ENCODE measurements around the gene GRK7. TPM values are rescaled to one million over a fixed set of nuclear protein-coding genes. Genes with fewer than 3 reads are reported as not detected.

Gene GRK7
- polyA plus RNA-seq, 1 of the 3 experiments (the other 2 are of a cell fraction): not detected

- no peak for TF ChIP-seq CTCF (IDR thresholded peaks at IDR 0.05)
- TF ChIP-seq GABPA (IDR thresholded peaks at IDR 0.05; ENCODE audit: low read depth): no peak
- no peak for TF ChIP-seq CHD2 (IDR thresholded peaks at IDR 0.05; ENCODE audit: low read length, partially characterized antibody)
- TF ChIP-seq RFX5 (IDR thresholded peaks at IDR 0.05; ENCODE audit: low read length): no peak
- TF ChIP-seq IRF3 (IDR thresholded peaks at IDR 0.05; ENCODE audit: low read depth, low read length): no peak
- no peak for TF ChIP-seq YY1 (IDR thresholded peaks at IDR 0.05; ENCODE audit: low read depth)
- no peak for TF ChIP-seq RCOR1 (IDR thresholded peaks at IDR 0.05; ENCODE audit: low read length)
- TF ChIP-seq TCF12 (IDR thresholded peaks at IDR 0.05): no peak
- TF ChIP-seq MEF2A (IDR thresholded peaks at IDR 0.05; ENCODE audit: borderline replicate concordance, low read depth): no peak
- TF ChIP-seq GATA2 (CRISPR knock-in tag; IDR thresholded peaks at IDR 0.05): no peak
- TF ChIP-seq EZH2phosphoT487 (IDR thresholded peaks at IDR 0.05; ENCODE audit: borderline replicate concordance, low read depth): no peak
- no peak for TF ChIP-seq RXRA (IDR thresholded peaks at IDR 0.05; ENCODE audit: borderline replicate concordance, low read depth)
These were observed 837 bp downstream of the GRK7 start (continued) for GRCh38 chr3:141764045-141764444.

- Histone ChIP-seq H3K9ac (no peak overlapping the region), H3K36me3 (replicated peaks in 1 of 2; ENCODE audit: control insufficient read depth in 1 of 2, insufficient read depth in 2 of 2, low read length in 1 of 2) (no peaks in the 10 kb centered on the region), H2AFZ (ENCODE audit: low read depth) (no peak overlapping the region), H3K79me2 (ENCODE audit: insufficient read depth) (no peaks in the 10 kb centered on the region), H3K27ac (ENCODE audit: low read depth in 2 of 2, low read length in 1 of 2) (no peak overlapping the region), H3K4me1 (ENCODE audit: control insufficient read depth in 1 of 2, insufficient read depth in 2 of 2, low read depth in 1 of 2, low read length in 1 of 2) (peaks cover 0 to 5% of the 10 kb centered on the region in 2 experiments; a peak in 1 of 4 replicates), H3F3A (replicated peaks; ENCODE audit: insufficient read depth) (no peaks in the 10 kb centered on the region), H4K20me1 (ENCODE audit: insufficient read depth) (no peaks in the 10 kb centered on the region), H3K4me2 (no peak overlapping the region), H3K9me2 (no peaks in the 10 kb centered on the region), H3K4me3 (ENCODE audit: low read depth in 2 of 2, low read length in 1 of 2) (no peak overlapping the region), H3K9me3 (no peaks in the 10 kb centered on the region), H3K27me3 (ENCODE audit: insufficient read depth) (no peaks in the 10 kb centered on the region)
- no peak for DNase-seq
- ChIA-PET CTCF (interaction anchor here (1.0 to 1.5 kb wide), 3 partner anchors 9 to 111 kb away, joined by 3 to 6 read pairs (median 5); no protein-coding TSS in a partner anchor), POLR2A (no interaction called here)
- TF ChIP-seq EZH2phosphoT487 (IDR thresholded peaks at IDR 0.05; ENCODE audit: borderline replicate concordance, low read depth): no peak
- no peak for TF ChIP-seq FOXM1 (IDR thresholded peaks at IDR 0.05; ENCODE audit: low read depth)
- no peak for TF ChIP-seq GATA2 (CRISPR knock-in tag; IDR thresholded peaks at IDR 0.05)
- TF ChIP-seq TEAD4 (IDR thresholded peaks at IDR 0.05; ENCODE audit: borderline replicate concordance, insufficient read depth): no peak
- no peak for TF ChIP-seq MXI1 (IDR thresholded peaks at IDR 0.05; ENCODE audit: low read depth, low read length)
- TF ChIP-seq SIN3A (IDR thresholded peaks at IDR 0.05; ENCODE audit: borderline replicate concordance, low read depth, low read length): no peak
- TF ChIP-seq PBX3 (IDR thresholded peaks at IDR 0.05): no peak
- no peak for TF ChIP-seq IRF3 (IDR thresholded peaks at IDR 0.05; ENCODE audit: low read depth, low read length)
- WGBS (ENCODE audit: low lambda C conversion rate): 75% methylated on average over 1 of the region's 1 CpG
These were observed 1.3 kb downstream of the GRK7 start for GRCh38 chr3:141764465-141764864.
